GM12801 (cell line): ENCODE data around the gene NECTIN1.

Source experiments
- CTCF ChIP-seq: IDR thresholded peaks from one replicate; pipeline ENCODE4 v1.5.1; 2011; ENCODE audit warnings: control low read depth; ENCODE audit not compliant: insufficient read length; ENCODE audit errors: extremely low read depth

NECTIN1 gene

DNA sequence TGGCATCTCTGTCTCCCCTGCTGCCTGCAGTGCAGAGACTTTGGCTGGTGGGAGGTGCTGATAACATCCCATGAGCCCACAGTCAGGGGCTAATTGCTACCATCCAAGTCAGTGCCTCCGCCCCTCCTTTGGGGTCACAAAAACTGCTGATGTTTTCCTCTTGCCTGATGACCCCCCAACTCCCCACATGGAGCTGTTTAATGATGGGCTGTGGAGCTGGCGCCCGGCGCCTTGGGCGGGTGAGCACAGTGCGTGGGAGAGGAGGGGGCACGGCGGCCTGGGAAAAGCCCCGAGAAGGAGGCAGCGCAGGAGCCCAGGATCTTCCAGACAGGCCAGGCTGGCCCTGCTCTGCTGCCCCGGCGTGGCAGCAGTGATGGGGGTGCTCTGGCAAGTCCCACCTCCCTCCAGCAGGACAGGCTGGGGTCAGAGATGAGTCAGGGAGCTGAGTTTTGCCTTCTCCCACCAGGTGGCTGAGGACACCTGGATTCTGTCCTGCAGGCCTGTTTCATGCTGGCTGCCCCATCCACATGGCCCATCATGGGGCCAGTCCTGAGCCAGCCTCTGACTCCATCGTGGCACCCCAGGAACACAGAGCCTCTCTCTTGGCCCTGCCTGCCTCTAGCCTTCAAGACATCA is 43.8 kb downstream of the NECTIN1 start:
- no peak for TF ChIP-seq CTCF

DNA sequence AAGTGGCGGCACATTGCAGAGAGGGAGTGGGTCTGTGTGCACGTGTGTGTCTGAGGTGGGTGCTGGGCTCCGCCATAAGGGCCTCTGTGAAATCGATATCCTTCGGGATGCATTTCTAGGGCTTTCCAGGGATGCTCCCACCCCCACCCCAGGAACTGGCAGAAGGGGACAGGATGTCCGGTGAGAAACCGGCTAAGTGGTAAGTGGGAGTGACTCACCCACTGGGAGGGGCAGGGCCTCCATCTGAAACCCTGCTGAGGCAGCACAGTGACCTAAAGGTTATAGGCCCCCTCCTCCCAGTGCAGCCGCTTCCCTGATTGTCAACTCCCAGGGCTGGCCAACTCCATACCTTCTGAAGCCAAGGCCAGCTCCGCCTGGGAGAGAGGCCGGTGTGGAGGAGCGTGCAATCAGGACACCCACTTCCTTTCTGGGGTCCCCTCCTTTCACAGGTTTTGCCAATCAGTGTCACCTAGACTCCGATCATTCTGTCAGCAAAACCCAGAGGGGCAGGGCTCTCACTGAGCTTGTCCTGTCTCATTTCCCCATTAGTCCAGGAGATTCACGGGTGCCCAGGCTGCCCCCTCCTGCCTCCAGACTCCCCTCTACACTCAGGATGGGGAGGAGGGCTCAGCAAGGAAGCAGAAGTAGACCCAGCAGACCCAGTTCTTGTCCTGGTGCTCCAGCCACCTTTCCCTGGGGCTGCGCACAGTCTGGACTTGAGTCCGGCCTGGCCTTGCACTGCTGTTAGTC is 44.5 kb downstream of the NECTIN1 start:
- TF ChIP-seq CTCF: no peak

DNA sequence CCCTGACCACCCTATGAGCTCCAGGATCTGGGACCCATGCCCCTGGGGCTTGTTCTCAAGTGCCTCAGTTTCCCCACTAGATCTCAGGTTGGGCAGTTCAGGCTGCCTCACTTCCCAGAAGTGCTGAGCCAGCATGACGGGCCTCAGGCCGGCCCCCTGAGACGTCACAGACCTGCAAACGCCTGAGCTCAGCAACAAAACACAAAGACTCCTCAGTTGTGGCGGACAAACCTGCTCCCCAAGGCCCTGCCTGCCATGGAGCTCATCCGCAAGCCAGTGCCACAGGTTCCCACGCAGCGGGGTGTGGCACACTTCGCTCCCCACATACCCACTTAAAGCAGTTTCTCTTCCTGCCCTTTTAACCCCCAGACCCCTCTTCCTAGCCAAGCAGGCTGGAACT is 45.2 kb downstream of the NECTIN1 start:
- no peak for TF ChIP-seq CTCF

DNA sequence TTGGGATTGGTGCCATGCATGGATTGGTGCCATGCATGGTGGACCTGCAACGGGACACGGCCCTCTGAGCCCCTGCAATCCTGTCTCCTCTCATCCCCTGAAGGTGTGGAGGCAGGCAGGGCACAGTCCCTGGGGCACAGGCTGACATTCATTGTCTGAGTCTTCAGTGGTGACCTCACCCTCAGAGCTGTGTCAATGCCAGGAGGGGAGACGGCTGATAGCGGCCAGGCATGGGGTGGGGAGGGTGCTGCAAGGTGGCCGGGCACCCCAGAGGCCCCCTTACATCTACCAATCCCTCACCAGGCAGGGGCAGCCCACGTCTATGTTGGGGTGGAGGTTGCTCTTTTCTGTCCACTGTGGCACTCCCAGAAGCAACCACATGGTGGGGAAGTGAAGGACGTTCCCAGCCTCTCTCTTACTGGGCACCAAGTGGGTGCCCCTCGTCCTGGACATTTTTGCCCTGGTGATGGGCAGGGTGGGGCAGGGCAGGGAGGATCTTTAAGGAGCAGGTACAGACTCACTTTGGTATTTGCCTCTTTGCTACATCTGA is 47.6 kb downstream of the NECTIN1 start:
- TF ChIP-seq CTCF: no peak

DNA sequence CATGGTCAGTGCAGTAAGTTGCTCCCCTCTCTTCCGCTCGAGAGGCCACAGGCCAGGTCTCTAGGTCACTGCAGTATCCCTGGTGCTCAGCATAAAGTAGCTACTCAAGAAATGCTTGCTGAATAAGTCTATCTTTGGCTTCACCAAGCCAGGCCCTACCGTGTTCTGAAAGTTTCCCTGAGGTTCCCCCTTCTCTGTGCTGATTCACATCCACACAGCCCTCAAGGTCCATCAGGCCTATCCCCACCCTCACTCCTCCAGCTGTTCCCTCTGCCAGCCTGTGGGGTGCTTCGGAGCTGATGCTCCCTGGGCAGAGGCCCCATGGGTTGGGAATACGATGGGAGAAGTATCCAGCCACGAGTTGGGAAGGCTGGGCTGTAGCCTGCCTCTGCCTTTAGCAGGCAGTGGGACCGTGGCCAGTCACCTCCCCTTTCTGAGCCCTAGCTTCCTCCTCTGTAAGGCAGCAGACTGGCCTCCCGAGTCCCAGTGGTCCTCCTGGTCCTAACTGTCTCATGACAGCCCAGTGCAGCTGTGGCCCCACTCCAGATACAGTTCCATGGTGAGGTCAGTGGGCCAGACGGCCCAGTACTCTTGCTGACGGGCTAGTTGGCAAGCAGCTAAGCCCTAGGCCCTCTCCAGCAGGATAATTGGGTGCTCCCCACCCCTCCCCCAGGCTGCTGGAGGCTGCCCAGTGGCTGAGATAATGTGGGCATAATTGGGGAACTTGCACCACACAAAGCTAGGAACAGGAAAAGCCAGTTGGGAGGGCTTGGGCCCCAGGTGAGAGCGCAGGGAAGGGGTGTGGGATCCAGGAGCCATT is 48.2 kb downstream of the NECTIN1 start:
- no peak for TF ChIP-seq CTCF

- TF ChIP-seq CTCF: no peak
Observed at GRCh38 chr11:119679346-119679745, 49.7 kb downstream of the NECTIN1 start.

DNA sequence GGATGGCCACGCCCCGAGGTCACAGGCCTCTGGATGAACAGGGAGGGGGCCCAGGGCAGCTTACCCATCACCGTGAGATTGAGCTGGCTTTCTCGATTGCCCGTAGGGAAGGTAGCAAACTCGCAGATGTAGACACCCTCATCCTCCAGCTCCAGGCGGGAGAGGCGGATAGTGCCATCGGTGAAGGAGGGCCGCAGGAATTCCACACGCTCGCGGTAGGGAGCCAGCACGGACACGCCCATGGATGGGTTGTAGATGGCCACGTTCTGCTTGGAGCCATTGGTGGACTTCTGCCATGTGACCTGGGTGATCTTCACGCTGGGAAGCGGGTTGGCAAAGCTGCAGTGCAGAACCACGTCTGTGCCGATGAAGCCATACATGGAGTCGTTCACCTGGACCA is 50.6 kb downstream of the NECTIN1 start:
- TF ChIP-seq CTCF: no peak
